ENCODE results near the gene AADAC. TPM values are rescaled to one million over a fixed set of nuclear protein-coding genes. Genes with fewer than 3 reads are reported as not detected.
A peak's percentile ranks its signal among the peaks of the same experiment; 100 is the strongest.
"Not testable (repeated sequence)": the region's sequence is repeated elsewhere in the genome, so short reads cannot be mapped to it uniquely, and the experiment has no call there.

The AADAC gene
- total and polyA plus RNA-seq, 8 donors = 0.62 to 7.2 (median 0.92) TPM

DNA sequence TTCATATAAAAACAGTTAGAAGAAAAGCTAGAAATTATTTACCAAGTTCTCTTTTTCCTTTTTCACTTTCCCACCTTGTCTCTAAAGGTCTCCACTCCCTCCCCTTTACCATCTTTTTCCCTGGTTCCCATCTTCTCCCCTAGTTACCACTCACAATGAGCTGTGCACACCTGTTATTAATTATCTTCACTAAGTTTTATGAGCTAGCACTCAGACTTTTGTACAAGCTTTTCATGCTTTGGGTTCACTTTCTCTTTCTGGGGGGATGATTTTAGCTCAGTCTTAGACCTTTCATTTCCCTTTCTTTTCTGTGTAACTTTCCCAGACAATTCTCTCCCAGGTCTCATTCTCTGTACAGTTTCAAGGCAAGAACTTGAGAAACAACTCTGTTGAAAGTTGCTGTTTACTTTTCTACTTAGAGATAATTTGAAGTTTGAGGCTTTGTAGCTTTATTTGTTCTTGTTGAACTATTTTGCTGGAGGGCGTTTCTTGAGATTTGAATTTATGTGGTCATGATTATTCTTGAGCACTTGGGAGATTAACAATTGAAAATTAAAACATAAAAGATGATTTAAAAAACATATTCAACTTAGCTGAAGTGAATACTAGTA is 24.0 kb upstream of the AADAC start:
- DNase-seq (peak in 1 of 4 donors; percentile 32), ATAC-seq (peak; percentile 88)
- Histone ChIP-seq H3K27ac (peak overlapping the region; percentile 16 to 28), H3K4me1 (no peaks in the 10 kb centered on the region), H3K9me3 (no peaks in the 10 kb centered on the region), H3K27me3 (no peaks in the 10 kb centered on the region), H3K4me3 (no peak overlapping the region), H3K36me3 (no peaks in the 10 kb centered on the region)
- intact Hi-C loops (cut with DNase I) = no loop called here
- TF ChIP-seq, protein P1, sequence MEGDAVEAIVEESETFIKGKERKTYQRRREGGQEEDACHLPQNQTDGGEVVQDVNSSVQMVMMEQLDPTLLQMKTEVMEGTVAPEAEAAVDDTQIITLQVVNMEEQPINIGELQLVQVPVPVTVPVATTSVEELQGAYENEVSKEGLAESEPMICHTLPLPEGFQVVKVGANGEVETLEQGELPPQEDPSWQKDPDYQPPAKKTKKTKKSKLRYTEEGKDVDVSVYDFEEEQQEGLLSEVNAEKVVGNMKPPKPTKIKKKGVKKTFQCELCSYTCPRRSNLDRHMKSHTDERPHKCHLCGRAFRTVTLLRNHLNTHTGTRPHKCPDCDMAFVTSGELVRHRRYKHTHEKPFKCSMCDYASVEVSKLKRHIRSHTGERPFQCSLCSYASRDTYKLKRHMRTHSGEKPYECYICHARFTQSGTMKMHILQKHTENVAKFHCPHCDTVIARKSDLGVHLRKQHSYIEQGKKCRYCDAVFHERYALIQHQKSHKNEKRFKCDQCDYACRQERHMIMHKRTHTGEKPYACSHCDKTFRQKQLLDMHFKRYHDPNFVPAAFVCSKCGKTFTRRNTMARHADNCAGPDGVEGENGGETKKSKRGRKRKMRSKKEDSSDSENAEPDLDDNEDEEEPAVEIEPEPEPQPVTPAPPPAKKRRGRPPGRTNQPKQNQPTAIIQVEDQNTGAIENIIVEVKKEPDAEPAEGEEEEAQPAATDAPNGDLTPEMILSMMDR (IDR thresholded peaks at IDR 0.05) = no peak

DNA sequence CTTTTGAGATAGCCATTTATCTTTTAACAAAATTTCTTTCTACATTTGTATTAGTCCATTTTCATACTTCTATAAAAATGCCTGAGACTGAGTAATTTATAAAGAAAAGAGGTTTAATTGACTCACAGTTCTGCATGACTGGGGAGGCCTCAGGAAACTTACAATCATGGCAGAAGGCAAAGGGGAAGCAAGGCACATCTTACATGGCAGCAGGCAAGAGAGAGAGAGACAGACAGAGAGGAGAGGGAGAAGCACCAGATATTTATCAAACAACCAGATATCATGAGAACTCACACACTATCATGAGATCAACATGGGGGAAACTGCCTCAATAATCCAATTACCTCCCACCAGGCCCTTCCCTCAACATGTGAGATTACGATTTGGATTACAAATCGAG is 23.2 kb upstream of the AADAC start:
- H3K36me3 ChIP-seq; H3K27ac ChIP-seq; H3K4me3 ChIP-seq; H3K9me3 ChIP-seq; intact Hi-C loops (cut with DNase I); DNase-seq; ATAC-seq; H3K4me1 ChIP-seq; H3K27me3 ChIP-seq: not testable (repeated sequence)

DNA sequence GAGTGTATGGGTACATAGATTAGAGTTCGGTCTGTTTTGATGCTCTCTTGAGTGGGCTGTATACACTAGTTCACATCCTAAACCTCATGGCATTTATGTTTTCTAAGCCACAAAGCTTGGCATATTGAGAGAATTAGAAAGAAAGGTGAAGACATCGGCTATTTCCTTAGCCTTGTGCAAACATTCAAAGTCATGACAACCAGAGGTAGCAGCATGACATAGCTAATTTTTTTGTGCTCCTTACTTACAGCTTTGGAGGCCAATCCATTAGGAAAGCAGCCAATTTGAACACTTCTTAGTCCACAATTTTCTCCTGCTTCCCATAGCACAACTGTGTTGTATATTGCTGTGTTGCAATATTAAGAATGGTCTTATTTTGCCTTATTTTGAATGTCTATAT is 21.5 kb upstream of the AADAC start:
- Histone ChIP-seq H3K27me3 (no peaks in the 10 kb centered on the region), H3K36me3 (no peaks in the 10 kb centered on the region), H3K27ac (no peak overlapping the region), H3K9me3 (no peaks in the 10 kb centered on the region), H3K4me3 (no peak overlapping the region), H3K4me1 (no peaks in the 10 kb centered on the region)
- ATAC-seq (no peak), DNase-seq (no peak)
- TF ChIP-seq, protein P1 (IDR thresholded peaks at IDR 0.05) = no peak
- intact Hi-C loops (cut with DNase I) = no loop called here

DNA sequence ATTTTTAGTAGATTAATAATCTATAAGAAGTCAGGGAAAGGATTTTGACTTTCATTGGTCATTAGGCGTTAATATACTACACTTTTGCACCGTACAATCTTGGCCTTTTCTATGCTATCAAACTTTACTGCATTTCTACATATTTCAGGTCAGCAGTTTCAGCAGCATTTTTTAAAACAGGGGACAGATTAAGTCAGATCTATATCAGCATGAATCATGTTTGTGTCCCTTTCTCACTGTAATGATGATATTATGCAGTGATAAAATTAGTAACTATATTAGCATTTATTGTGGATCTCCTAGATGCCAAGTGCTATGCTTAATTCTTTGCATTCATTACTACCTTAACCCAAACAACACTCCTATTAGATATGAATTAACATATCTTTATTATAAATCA is 20.3 kb upstream of the AADAC start:
- Histone ChIP-seq H3K4me1 (no peaks in the 10 kb centered on the region), H3K9me3 (no peaks in the 10 kb centered on the region), H3K36me3 (no peaks in the 10 kb centered on the region), H3K27ac (no peak overlapping the region), H3K27me3 (no peaks in the 10 kb centered on the region), H3K4me3 (no peak overlapping the region)
- ATAC-seq = no peak
- TF ChIP-seq, protein P1 (IDR thresholded peaks at IDR 0.05) = no peak
- no peak for DNase-seq
- intact Hi-C loops (cut with DNase I) = no loop called here

- TF ChIP-seq, protein P1 (IDR thresholded peaks at IDR 0.05) = no peak
- intact Hi-C loops (cut with DNase I) = no loop called here
- no peak overlapping the region for H3K4me3 ChIP-seq
- ATAC-seq (no peak), DNase-seq (no peak)
- H3K4me1 ChIP-seq = no peaks in the 10 kb centered on the region
- no peak overlapping the region for H3K27ac ChIP-seq
- no peaks in the 10 kb centered on the region for H3K27me3 ChIP-seq
- H3K9me3 ChIP-seq = no peaks in the 10 kb centered on the region
- no peaks in the 10 kb centered on the region for H3K36me3 ChIP-seq
These were observed 19.8 kb upstream of the AADAC start for GRCh38 chr3:151794080-151794479.

DNA sequence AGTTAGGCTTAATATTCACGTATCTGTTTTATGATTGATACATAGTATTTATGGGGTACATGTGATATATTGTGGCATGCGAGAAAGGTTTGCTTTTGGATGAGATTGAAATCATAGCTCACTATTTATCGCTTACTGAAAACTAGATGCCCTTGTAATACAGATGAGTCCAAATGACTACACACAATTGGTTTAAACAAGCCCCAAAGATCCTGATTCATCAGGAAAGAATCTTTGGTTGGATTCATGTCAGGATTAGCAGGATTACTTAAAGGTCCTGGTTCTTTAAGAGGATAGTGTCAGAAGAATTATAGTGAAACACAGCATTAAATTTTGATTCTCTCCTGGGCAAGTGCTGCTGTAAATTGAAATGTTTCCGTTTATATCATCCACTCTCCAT is 18.6 kb upstream of the AADAC start:
- no peak overlapping the region for H3K4me3 ChIP-seq
- ATAC-seq = peak; percentile 32

More for the DNA sequence above, 18.6 kb upstream of the AADAC start:
- Histone ChIP-seq H3K36me3 (no peaks in the 10 kb centered on the region), H3K27me3 (no peaks in the 10 kb centered on the region), H3K27ac (no peak overlapping the region), H3K4me1 (no peaks in the 10 kb centered on the region), H3K9me3 (no peaks in the 10 kb centered on the region)
- TF ChIP-seq, protein P1 (IDR thresholded peaks at IDR 0.05) = no peak
- intact Hi-C loops (cut with DNase I) = no loop called here
- no peak for DNase-seq
